GM19463 (cell line): ENCODE measurements around the gene MINAR2.

Source experiments
- ATAC-seq: cut with Tn5 transposase; IDR thresholded peaks from one replicate; pipeline ENCODE4 v1.9.1; 2021; ENCODE audit warnings: mild to moderate bottlenecking, moderate library complexity; ENCODE audit not compliant: unreplicated experiment

The MINAR2 gene

GRCh38 chr5:129771058-129771838 is 23.4 kb downstream of the MINAR2 start:
- peak; percentile 57 for ATAC-seq

- ATAC-seq = no peak
These were observed 25.5 kb downstream of the MINAR2 start for GRCh38 chr5:129773376-129773775.

- ATAC-seq = no peak
These were observed 33.7 kb downstream of the MINAR2 start for GRCh38 chr5:129781594-129781993.

GRCh38 chr5:129803403-129803802 is 55.5 kb downstream of the MINAR2 start:
- ATAC-seq = no peak

GRCh38 chr5:129804705-129805104 is 56.8 kb downstream of the MINAR2 start:
- ATAC-seq = no peak

- ATAC-seq = no peak
These were observed 59.4 kb downstream of the MINAR2 start for GRCh38 chr5:129807162-129807814.
